Measurements from ENCODE around the gene CCDC43.
"Not testable (repeated sequence)": the region's sequence is repeated elsewhere in the genome, so short reads cannot be mapped to it uniquely, and the experiment has no call there.

The CCDC43 gene

GRCh38 chr17:44688675-44689476, 700 bp downstream of the CCDC43 start:
- Mint-ChIP-seq H3K36me3 (peaks cover 8 to 19% of the 10 kb centered on the region in 2 donors), H3K4me1 (peaks cover 15 to 41% of the 10 kb centered on the region in 2 donors)

GRCh38 chr17:44688200-44688599, 1.4 kb downstream of the CCDC43 start:
- Mint-ChIP-seq H3K36me3 (peaks cover 14 to 26% of the 10 kb centered on the region in 2 donors), H3K27ac (no peak overlapping the region), H3K9me3 (no peaks in the 10 kb centered on the region), H3K4me3 (peak overlapping the region in 1 of 2 donors; percentile 99), H3K4me1 (peaks cover 21 to 48% of the 10 kb centered on the region in 2 donors), H3K27me3 (no peaks in the 10 kb centered on the region)
- no peak for DNase-seq
- ATAC-seq (replicated peaks) = no peak

More at GRCh38 chr17:44688675-44689476, 700 bp downstream of the CCDC43 start:
- Mint-ChIP-seq H3K9me3 (no peaks in the 10 kb centered on the region), H3K27me3 (no peaks in the 10 kb centered on the region), H3K27ac (peak overlapping the region; percentile 99), H3K4me3 (peak overlapping the region; percentile 94 to 99)
- peak; percentile 11 to 16 for ATAC-seq (replicated peaks)
- DNase-seq = peak; percentile 4

DNA sequence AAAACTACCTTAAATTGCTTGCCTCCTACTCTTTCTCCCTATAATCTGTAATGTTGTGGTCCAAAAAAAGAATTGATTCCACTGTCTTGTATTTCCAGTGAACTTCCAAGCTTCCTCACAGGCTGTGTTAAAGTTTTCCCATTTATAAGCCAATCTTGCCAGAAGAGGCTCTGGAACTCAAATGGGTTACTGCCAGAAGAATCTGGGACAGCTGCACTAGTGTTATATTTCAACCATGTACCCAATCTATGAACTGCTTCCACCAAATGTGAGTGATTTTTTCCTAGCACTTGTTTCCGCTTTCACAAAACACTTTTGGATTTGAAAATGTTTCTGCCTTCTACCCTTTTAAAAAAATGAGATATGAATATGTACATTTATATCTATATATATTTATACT, 1.8 kb downstream of the CCDC43 start:
- no peak for ATAC-seq (replicated peaks)
- Mint-ChIP-seq H3K4me1 (peaks cover 23 to 52% of the 10 kb centered on the region in 2 donors), H3K36me3 (peaks cover 16 to 27% of the 10 kb centered on the region in 2 donors), H3K27ac (no peak overlapping the region), H3K9me3 (no peaks in the 10 kb centered on the region), H3K27me3 (no peaks in the 10 kb centered on the region), H3K4me3 (no peak overlapping the region)
- no peak for DNase-seq

DNA sequence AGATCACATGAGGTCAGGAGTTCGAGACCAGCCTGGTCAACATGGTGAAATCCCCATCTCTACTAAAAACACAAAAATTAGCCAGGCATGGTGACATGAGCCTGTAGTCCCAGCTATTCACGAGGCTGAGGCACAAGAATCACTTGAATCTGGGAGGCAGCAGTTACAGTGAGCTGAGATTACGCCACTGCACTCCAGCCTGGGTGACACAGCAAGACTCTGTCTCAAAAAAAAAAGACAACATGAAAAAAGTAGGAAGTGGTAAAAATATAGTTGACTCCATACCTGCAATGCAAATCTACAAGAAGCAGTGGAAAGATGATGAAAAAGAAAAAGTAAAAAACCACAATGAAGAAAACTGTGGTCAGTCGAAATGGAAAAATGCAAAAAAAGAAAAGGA, 6.3 kb downstream of the CCDC43 start:
- not testable (repeated sequence) for H3K9me3 Mint-ChIP-seq, H3K27me3 Mint-ChIP-seq, DNase-seq
- ATAC-seq (replicated peaks) = peak in 1 of 2 donors; percentile 31
- Mint-ChIP-seq H3K4me1 (peaks cover 14 to 28% of the 10 kb centered on the region in 2 donors), H3K27ac (peak overlapping the region; percentile 3), H3K4me3 (peak overlapping the region in 1 of 2 donors; percentile 5), H3K36me3 (peaks cover 30 to 39% of the 10 kb centered on the region in 2 donors)

GRCh38 chr17:44677136-44677535, 12.4 kb downstream of the CCDC43 start:
- no peaks in the 10 kb centered on the region for H3K9me3 Mint-ChIP-seq
- no peak for ATAC-seq (replicated peaks)
- DNase-seq = no peak
- H3K4me1 Mint-ChIP-seq = peaks cover 0 to 3% of the 10 kb centered on the region in 2 donors
- no peak overlapping the region for H3K27ac Mint-ChIP-seq
- no peaks in the 10 kb centered on the region for H3K27me3 Mint-ChIP-seq
- no peak overlapping the region for H3K4me3 Mint-ChIP-seq
- peaks cover 21 to 22% of the 10 kb centered on the region in 2 donors for H3K36me3 Mint-ChIP-seq

GRCh38 chr17:44673893-44674292, 15.7 kb downstream of the CCDC43 start:
- no peaks in the 10 kb centered on the region for H3K27me3 Mint-ChIP-seq
- H3K9me3 Mint-ChIP-seq = no peaks in the 10 kb centered on the region
- no peak for DNase-seq
- H3K36me3 Mint-ChIP-seq = peaks cover 9 to 11% of the 10 kb centered on the region in 2 donors
- H3K4me1 Mint-ChIP-seq = peaks cover 0 to 3% of the 10 kb centered on the region in 2 donors
- no peak for ATAC-seq (replicated peaks)
- no peak overlapping the region for H3K27ac Mint-ChIP-seq
- H3K4me3 Mint-ChIP-seq = no peak overlapping the region

DNA sequence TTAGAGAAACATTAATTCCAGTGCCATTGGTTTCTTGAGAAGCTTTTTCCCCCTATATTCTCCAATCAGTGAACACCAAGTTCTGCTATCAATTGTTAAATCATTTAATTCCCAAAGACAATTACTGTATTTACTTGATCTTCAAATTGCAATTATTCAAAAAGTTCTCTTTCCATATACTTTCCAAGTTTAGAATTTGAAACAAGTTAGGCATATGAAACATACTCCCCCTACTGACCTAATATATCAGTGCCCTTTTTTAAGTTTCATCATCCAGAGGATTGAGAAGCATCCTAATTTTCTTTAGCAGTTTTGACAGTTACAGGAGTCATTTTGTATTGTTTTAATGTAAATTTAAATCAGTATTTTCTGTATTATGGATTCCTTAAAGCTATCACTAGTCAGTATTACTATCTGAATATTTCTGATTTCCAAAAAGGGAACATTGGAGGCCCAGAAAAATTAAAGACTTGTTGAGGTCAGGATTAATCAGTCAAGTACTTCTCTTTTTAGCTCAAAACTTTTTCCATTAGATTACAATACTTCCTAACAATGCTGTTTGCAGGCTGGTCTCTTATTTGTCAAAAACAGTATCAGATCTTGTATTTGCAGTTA, 17.0 kb downstream of the CCDC43 start:
- no peak for DNase-seq
- H3K27ac Mint-ChIP-seq = no peak overlapping the region
- peaks cover 0 to 3% of the 10 kb centered on the region in 2 donors for H3K4me1 Mint-ChIP-seq
- H3K36me3 Mint-ChIP-seq = peaks cover 1 to 3% of the 10 kb centered on the region in 2 donors
- ATAC-seq (replicated peaks) = no peak
- H3K9me3 Mint-ChIP-seq = no peaks in the 10 kb centered on the region
- no peaks in the 10 kb centered on the region for H3K27me3 Mint-ChIP-seq
- H3K4me3 Mint-ChIP-seq = no peak overlapping the region

DNA sequence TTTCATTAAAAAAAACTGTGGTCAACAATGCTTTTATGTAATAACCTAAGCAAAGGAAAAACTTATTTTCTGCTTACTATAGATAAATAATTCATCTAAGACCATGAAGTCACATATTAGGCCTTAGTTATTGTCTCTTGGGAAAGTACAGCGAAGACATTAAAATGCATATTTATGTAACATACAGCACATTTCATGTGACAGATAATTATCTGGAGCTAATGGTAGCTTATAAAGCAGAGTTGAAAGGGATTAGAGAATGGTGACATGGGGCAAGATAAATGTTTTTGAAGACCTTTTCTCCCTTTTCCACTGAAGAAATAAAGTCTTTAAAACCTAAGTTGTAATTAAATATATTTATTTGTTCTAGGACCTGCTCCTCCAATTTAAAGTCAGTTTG, 23.6 kb downstream of the CCDC43 start:
- H3K4me3 Mint-ChIP-seq = no peak overlapping the region
- H3K36me3 Mint-ChIP-seq = no peaks in the 10 kb centered on the region
- ATAC-seq (replicated peaks) = no peak
- no peak overlapping the region for H3K27ac Mint-ChIP-seq
- no peak for DNase-seq
- H3K27me3 Mint-ChIP-seq = peaks cover 3 to 6% of the 10 kb centered on the region in 2 donors
- no peaks in the 10 kb centered on the region for H3K9me3 Mint-ChIP-seq
- H3K4me1 Mint-ChIP-seq = no peaks in the 10 kb centered on the region

GRCh38 chr17:44664867-44665266, 24.7 kb downstream of the CCDC43 start:
- Mint-ChIP-seq H3K4me1 (no peaks in the 10 kb centered on the region), H3K27ac (no peak overlapping the region), H3K4me3 (no peak overlapping the region), H3K36me3 (no peaks in the 10 kb centered on the region), H3K9me3 (no peaks in the 10 kb centered on the region), H3K27me3 (peaks cover 3 to 6% of the 10 kb centered on the region in 2 donors)
- ATAC-seq (replicated peaks) (no peak), DNase-seq (no peak)

- Mint-ChIP-seq H3K36me3 (no peaks in the 10 kb centered on the region), H3K27ac (no peak overlapping the region), H3K4me3 (no peak overlapping the region), H3K4me1 (no peaks in the 10 kb centered on the region), H3K9me3 (no peaks in the 10 kb centered on the region), H3K27me3 (peaks cover 3 to 6% of the 10 kb centered on the region in 2 donors)
- ATAC-seq (replicated peaks) (no peak), DNase-seq (no peak)
Observed at GRCh38 chr17:44663095-44663494, 26.5 kb downstream of the CCDC43 start.

DNA sequence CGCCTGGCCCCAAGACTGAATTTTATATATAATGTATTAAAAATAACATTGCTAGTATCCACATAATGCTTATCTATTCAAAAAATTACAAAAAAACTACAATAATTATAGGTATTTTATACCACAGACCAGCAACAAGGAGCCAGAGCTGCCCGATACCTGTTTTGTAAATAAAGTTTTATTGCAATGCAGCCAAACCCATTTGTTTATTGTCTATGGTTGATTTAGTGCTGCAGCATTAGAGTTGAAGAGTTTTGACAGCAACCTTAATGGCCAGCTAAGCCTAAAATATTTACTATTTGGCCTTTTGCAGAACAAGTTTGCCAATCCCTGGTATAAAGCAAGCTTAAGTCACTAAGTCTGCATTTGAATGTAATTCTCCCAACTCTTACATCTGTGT, 27.7 kb downstream of the CCDC43 start:
- peaks cover 12 to 17% of the 10 kb centered on the region in 2 donors for H3K27me3 Mint-ChIP-seq
- ATAC-seq (replicated peaks) = no peak
- DNase-seq = no peak
- peaks cover 0 to 1% of the 10 kb centered on the region in 2 donors for H3K9me3 Mint-ChIP-seq
- no peak overlapping the region for H3K4me3 Mint-ChIP-seq
- no peak overlapping the region for H3K27ac Mint-ChIP-seq
- H3K4me1 Mint-ChIP-seq = no peaks in the 10 kb centered on the region
- no peaks in the 10 kb centered on the region for H3K36me3 Mint-ChIP-seq

GRCh38 chr17:44655983-44656710, 33.4 kb downstream of the CCDC43 start, which contains the start of gene MEIOC:
Gene MEIOC, plus strand, starts transcription at chr17:44656468. Its CDS starts 146 bp downstream, at chr17:44656614.
- ATAC-seq (replicated peaks) (peak; percentile 84 to 85), DNase-seq (peak; percentile 7)
- H3K4me3 Mint-ChIP-seq = peak within 1 kb of the TSS; percentile 70 to 78
- H3K9me3 Mint-ChIP-seq = peaks cover 0 to 3% of the 10 kb centered on the region in 2 donors
- H3K36me3 Mint-ChIP-seq = peaks cover 2 to 5% of the 10 kb centered on the region in 2 donors
- peaks cover 0 to 2% of the 10 kb centered on the region in 2 donors for H3K4me1 Mint-ChIP-seq
- H3K27ac Mint-ChIP-seq = no peak within 1 kb of the TSS
- H3K27me3 Mint-ChIP-seq = peaks cover 36 to 57% of the 10 kb centered on the region in 2 donors

GRCh38 chr17:44653954-44654353, 35.6 kb downstream of the CCDC43 start:
- peaks cover 0 to 3% of the 10 kb centered on the region in 2 donors for H3K9me3 Mint-ChIP-seq
- no peak overlapping the region for H3K4me3 Mint-ChIP-seq
- no peak overlapping the region for H3K27ac Mint-ChIP-seq
- H3K36me3 Mint-ChIP-seq = peaks cover 2 to 5% of the 10 kb centered on the region in 2 donors
- peaks cover 0 to 2% of the 10 kb centered on the region in 2 donors for H3K4me1 Mint-ChIP-seq
- ATAC-seq (replicated peaks) (no peak), DNase-seq (no peak)
- H3K27me3 Mint-ChIP-seq = peaks cover 40 to 66% of the 10 kb centered on the region in 2 donors

- DNase-seq = no peak
- H3K27me3 Mint-ChIP-seq = peaks cover 40 to 66% of the 10 kb centered on the region in 2 donors
Observed at GRCh38 chr17:44653384-44653783, 36.2 kb downstream of the CCDC43 start.

More at GRCh38 chr17:44653384-44653783, 36.2 kb downstream of the CCDC43 start:
- no peak overlapping the region for H3K27ac Mint-ChIP-seq
- H3K4me1 Mint-ChIP-seq = peaks cover 0 to 2% of the 10 kb centered on the region in 2 donors
- H3K4me3 Mint-ChIP-seq = no peak overlapping the region
- peaks cover 0 to 3% of the 10 kb centered on the region in 2 donors for H3K9me3 Mint-ChIP-seq
- peaks cover 2 to 5% of the 10 kb centered on the region in 2 donors for H3K36me3 Mint-ChIP-seq
- ATAC-seq (replicated peaks) = no peak

Data from stimulated activated naive B cell treated with anti-CD40 and anti-IgM and Interleukin-4, amounts not matched to agents 10 μg/mL and 1 μg/mL and 100 μg/mL, for 72 hours (primary cell).